ENCODE data around the gene PLEKHM2.

- TF ChIP-seq CTCF (IDR thresholded peaks at IDR 0.05) (no peak), CREM (CRISPR knock-in tag; IDR thresholded peaks at IDR 0.05) (no peak), JUN (CRISPR knock-in tag; IDR thresholded peaks at IDR 0.05) (no peak), ELF4 (CRISPR knock-in tag; IDR thresholded peaks at IDR 0.05; ENCODE audit: low read depth) (no peak)
- TF ChIP-seq, protein P1, sequence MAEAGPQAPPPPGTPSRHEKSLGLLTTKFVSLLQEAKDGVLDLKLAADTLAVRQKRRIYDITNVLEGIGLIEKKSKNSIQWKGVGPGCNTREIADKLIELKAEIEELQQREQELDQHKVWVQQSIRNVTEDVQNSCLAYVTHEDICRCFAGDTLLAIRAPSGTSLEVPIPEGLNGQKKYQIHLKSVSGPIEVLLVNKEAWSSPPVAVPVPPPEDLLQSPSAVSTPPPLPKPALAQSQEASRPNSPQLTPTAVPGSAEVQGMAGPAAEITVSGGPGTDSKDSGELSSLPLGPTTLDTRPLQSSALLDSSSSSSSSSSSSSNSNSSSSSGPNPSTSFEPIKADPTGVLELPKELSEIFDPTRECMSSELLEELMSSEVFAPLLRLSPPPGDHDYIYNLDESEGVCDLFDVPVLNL (CRISPR knock-in tag; IDR thresholded peaks at IDR 0.05; ENCODE audit: borderline replicate concordance, low read depth): no peak
- TF ChIP-seq, protein P2, sequence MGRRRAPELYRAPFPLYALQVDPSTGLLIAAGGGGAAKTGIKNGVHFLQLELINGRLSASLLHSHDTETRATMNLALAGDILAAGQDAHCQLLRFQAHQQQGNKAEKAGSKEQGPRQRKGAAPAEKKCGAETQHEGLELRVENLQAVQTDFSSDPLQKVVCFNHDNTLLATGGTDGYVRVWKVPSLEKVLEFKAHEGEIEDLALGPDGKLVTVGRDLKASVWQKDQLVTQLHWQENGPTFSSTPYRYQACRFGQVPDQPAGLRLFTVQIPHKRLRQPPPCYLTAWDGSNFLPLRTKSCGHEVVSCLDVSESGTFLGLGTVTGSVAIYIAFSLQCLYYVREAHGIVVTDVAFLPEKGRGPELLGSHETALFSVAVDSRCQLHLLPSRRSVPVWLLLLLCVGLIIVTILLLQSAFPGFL (CRISPR knock-in tag; IDR thresholded peaks at IDR 0.05; ENCODE audit: borderline replicate concordance): no peak
Measured at GRCh38 chr1:15742339-15742801, 58.2 kb downstream of the PLEKHM2 start, which contains the start of gene TMEM82.

All from WTC11 (cell line).